Right atrium auricular region (tissue), 2 donors: ENCODE data around the gene TOP2B. TPM values are rescaled to one million over a fixed set of nuclear protein-coding genes. Genes with fewer than 3 reads are reported as not detected.

ENCODE experiments used
- DNase-seq: peaks from one replicate; pipeline ENCODE4 v3.0.0-alpha.2; 2019; ENCODE audit warnings: low spot score
- H3K27ac ChIP-seq, 2 donors: fragments of 200-600 bp; sonication (generic); 1 replicate in 1 of 2; 2 replicates in 1 of 2; pipeline ENCODE4 v1.5.1; 2016 to 2019
- H3K27me3 ChIP-seq, 2 donors: fragments of 200-600 bp; sonication (generic); one replicate each; pipeline versions ENCODE4 v1.5.1 to v1.6.0; 2017 to 2019
- H3K36me3 ChIP-seq: fragments of 200-600 bp; sonication (generic); one replicate; pipeline ENCODE4 v1.5.1; 2016
- H3K4me1 ChIP-seq, 2 donors: fragments of 200-600 bp; sonication (generic); one replicate each; pipeline versions ENCODE4 v1.5.1 to v1.6.0; 2017 to 2019
- H3K4me3 ChIP-seq, 2 donors: fragments of 200-600 bp; sonication (generic); 1 replicate in 1 of 2; 2 replicates in 1 of 2; pipeline ENCODE4 v1.5.1; 2017 to 2019; ENCODE audit warnings: mild to moderate bottlenecking in 1 of 2, moderate library complexity in 1 of 2
- H3K9me3 ChIP-seq, 2 donors: fragments of 200-600 bp; sonication (generic); one replicate each; pipeline ENCODE4 v1.5.1; 2019
- total RNA-seq, 2 donors: library from RNA; depleted of rRNA; stranded (reverse); fragments of >200 nt; gene quantifications; one replicate each; pipeline ENCODE4 v1.1.0, GENCODE V29; 2016
- TF ChIP-seq, protein P1 (sequence below), 2 donors: fragments of 200-600 bp; sonication (generic); IDR thresholded peaks; one replicate each; pipeline ENCODE4 v1.5.1; 2019; ENCODE audit warnings: antibody characterized with exemption in 2 of 2

Gene TOP2B
- total RNA-seq, 2 donors from 2014 or later = 67.2 to 91.4 TPM

DNA sequence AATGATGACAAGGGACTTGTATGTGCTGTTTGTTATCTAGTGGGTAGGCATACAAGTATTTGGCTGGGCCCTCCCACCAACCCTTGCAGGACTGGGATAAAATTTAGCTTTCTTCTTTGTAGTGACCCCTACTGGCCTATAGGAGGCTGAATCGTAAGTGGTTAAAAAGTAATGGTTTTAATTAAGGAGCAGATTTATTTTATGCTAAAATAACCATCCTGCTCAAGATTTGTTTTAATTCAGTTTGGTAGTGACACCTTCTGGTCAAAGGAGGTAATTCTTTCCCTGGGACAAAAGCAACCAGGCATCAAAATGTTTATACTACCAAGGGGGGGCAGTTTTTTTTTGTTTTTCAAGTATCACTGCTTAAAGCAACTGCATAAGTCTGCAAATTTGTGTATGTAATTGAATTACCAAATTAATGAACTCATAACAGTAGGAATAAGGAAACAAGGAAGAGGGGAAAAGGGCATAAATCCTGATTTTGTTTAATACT lies 70.7 kb downstream of the TOP2B start:
- TF ChIP-seq, protein P1, sequence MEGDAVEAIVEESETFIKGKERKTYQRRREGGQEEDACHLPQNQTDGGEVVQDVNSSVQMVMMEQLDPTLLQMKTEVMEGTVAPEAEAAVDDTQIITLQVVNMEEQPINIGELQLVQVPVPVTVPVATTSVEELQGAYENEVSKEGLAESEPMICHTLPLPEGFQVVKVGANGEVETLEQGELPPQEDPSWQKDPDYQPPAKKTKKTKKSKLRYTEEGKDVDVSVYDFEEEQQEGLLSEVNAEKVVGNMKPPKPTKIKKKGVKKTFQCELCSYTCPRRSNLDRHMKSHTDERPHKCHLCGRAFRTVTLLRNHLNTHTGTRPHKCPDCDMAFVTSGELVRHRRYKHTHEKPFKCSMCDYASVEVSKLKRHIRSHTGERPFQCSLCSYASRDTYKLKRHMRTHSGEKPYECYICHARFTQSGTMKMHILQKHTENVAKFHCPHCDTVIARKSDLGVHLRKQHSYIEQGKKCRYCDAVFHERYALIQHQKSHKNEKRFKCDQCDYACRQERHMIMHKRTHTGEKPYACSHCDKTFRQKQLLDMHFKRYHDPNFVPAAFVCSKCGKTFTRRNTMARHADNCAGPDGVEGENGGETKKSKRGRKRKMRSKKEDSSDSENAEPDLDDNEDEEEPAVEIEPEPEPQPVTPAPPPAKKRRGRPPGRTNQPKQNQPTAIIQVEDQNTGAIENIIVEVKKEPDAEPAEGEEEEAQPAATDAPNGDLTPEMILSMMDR (IDR thresholded peaks at IDR 0.05) = peak; percentile 78 to 93
- peak; percentile 58 for DNase-seq
- Histone ChIP-seq H3K4me1 (peaks cover 0 to 50% of the 10 kb centered on the region in 2 donors), H3K36me3 (peaks cover 28% of the 10 kb centered on the region), H3K27me3 (no peaks in the 10 kb centered on the region), H3K27ac (peak overlapping the region; percentile 47 to 84), H3K9me3 (no peaks in the 10 kb centered on the region), H3K4me3 (no peak overlapping the region)

DNA sequence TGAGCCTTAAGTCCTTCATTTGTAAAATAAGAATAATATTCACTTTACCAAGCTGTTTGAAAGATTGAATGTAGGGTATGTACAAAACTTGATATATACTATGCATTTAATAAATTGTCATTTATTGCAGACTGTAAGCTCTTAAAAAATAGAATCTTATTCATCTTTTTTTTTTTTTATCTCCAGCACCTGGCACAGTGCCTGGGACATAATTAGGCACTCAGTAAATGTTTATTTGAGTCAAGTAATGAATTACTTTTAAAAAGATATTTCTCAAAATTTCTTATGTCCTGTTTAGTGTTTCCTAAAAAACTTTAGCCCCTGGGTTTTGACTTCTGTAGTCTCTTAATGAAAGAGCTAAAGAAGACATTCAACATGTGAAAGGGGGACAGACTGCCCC lies 71.7 kb downstream of the TOP2B start:
- H3K4me1 ChIP-seq = peaks cover 0 to 60% of the 10 kb centered on the region in 2 donors
- H3K27me3 ChIP-seq = no peaks in the 10 kb centered on the region
- TF ChIP-seq, protein P1 (IDR thresholded peaks at IDR 0.05) = no peak
- DNase-seq = no peak
- no peak overlapping the region for H3K4me3 ChIP-seq
- H3K27ac ChIP-seq = peak overlapping the region; percentile 47 to 84
- peaks cover 17% of the 10 kb centered on the region for H3K36me3 ChIP-seq
- H3K9me3 ChIP-seq = no peaks in the 10 kb centered on the region

DNA sequence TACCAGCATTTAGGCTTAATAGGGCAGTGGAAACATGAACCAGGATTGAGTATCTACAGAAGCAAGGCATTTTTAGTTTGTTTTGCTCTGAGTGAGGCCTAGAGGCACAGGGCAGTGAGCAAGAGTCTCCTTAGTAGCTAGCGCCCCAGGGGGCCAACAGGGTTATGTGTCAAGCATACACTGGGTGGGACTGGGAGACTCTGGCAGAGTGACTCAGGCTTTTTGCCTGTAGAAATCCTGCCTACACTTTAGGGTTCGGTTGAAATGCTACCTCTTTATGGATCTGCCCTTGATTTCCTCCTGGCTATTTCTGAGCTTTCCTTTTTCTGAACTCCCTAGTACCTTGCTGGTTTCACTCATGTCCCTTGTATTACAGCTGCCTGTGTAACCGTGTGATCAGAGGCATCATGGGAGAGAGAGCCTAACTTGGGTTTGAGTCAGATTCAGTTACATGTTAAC lies 72.2 kb downstream of the TOP2B start:
- Histone ChIP-seq H3K9me3 (no peaks in the 10 kb centered on the region), H3K4me3 (no peak overlapping the region), H3K27ac (peak overlapping the region; percentile 47 to 84), H3K36me3 (peaks cover 13% of the 10 kb centered on the region), H3K27me3 (no peaks in the 10 kb centered on the region), H3K4me1 (peaks cover 0 to 60% of the 10 kb centered on the region in 2 donors)
- TF ChIP-seq, protein P1 (IDR thresholded peaks at IDR 0.05) = peak in 1 of 2 donors; percentile 44
- peak; percentile 84 for DNase-seq

DNA sequence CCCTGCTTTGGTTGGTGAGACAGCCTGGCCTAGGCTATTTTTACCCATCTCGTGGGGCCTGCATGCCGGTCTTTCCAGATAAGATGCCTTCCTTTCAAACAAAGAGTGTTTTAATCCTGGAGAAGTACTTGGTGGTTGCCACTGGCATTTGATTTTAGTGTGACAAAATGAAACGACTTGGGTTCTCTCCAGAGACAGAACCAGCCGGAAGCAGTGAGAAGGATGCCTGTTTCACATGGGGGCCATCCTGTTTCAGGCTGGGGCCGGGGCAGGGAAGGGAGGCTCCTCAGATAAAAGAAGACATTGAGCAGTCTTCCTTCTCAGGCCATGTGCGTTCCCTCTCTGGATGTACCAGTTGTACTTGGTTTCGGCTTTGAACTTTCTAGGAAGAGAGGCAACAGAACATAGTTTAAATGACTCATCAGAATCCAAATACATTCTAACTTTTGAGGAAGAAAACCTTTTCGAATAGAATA lies 74.9 kb downstream of the TOP2B start:
- DNase-seq = peak; percentile 52
- H3K4me1 ChIP-seq = peaks cover 0 to 60% of the 10 kb centered on the region in 2 donors

DNA sequence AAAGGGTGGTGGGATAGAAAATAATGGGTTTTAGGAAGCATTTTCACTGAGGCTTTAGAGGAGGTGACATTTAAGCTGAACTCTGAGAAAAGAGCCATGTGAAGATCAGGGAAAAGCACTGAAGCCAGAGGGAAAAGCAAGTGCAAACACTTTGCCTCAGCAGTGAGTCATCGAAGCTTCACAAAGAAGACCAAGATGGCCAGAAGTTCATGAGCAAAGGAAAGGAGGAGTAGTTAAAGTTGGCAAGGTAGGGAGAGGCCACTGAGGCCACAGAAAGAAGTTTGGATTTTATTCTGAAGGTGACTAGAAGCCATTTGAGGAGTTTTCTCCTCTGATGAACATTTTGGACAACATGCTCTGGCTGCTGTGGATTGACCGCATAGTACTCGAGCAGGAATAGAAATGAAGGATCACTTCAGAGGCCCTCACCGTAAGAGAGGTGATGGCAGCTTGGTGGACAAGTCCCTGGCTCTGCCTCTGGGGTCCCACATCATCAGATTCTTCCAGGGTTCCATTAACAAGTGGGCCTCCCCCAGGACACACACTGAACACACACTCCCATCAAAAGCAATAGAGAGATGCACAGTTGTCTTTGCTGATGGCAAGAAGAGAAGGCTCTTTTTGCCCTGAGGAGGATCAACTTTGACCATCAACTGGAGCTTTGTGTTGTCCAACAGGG lies 75.5 kb downstream of the TOP2B start:
- DNase-seq = peak; percentile 54
- Histone ChIP-seq H3K9me3 (no peaks in the 10 kb centered on the region), H3K36me3 (no peaks in the 10 kb centered on the region), H3K4me1 (peaks cover 0 to 59% of the 10 kb centered on the region in 2 donors), H3K27me3 (no peaks in the 10 kb centered on the region), H3K4me3 (no peak overlapping the region), H3K27ac (peak overlapping the region; percentile 73 to 84)
- TF ChIP-seq, protein P1 (IDR thresholded peaks at IDR 0.05) = no peak

More for the DNA sequence above, 74.9 kb downstream of the TOP2B start:
- no peaks in the 10 kb centered on the region for H3K9me3 ChIP-seq
- H3K36me3 ChIP-seq = no peaks in the 10 kb centered on the region
- peak overlapping the region; percentile 73 to 84 for H3K27ac ChIP-seq
- H3K4me3 ChIP-seq = no peak overlapping the region
- H3K27me3 ChIP-seq = no peaks in the 10 kb centered on the region
- TF ChIP-seq, protein P1 (IDR thresholded peaks at IDR 0.05) = no peak
